NCI-H460 (cell line): ENCODE measurements around the gene FOXD1. TPM values are rescaled to one million over a fixed set of nuclear protein-coding genes. Genes with fewer than 3 reads are reported as not detected.

Source experiments
- DNase-seq: peaks from one replicate; pipeline ENCODE4 v3.0.0-alpha.2; 2016; ENCODE audit warnings: low read depth; ENCODE audit errors: extremely low read depth
- total RNA-seq: library from RNA; depleted of rRNA; stranded (reverse); fragments of >200 nt; shearing (Covaris generic); gene quantifications from 2 replicates; pipeline ENCODE4 v1.2.3, GENCODE V29; 2014

FOXD1 gene
- total RNA-seq, 1 experiment from 2014 or later = 16.6 TPM

DNA sequence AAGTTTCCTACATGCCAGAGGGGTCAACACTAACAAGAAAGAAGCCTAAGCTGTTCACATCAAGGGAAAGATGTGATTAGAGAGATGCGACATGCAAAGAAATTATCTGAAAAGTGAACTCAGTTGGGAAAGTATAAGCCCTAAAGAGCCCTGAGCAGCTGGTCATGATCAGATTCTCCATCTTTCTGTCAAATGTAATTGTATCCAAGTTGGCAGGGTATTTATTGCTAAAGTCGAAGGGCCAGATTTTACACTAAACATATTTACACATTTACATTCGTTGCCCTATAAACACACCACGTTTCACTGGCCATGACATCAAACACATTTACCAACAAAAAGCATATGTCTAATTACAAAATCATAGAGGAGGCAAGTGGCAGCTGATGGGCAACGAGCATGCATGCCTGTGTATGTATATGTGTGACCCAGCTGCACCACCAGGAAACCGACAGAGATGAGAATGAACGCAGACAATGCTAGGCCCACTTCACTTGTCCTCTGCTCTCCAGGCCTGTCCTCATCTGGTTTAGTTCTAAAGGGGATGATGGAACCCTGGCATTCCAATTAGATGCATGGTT lies 6.3 kb downstream of the FOXD1 start:
- no peak for DNase-seq

DNA sequence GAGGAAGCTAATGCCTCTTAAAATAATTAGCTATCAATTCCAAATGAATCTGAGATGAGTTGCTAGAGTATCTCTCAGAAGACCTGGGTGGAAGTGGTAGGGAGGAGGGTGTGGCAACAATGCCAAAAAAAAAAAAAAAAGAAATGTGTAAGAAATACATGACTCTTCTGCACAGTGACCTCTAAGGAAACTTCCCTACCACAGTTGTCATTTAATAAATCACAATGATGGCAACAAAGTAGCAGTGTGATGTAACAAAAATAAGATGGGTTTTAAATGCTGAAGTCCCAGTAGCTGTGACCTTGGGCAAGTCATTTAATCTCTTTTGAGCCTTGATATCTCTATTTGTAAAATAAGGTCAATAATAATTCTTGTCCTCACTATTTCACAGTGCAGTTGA lies 7.2 kb downstream of the FOXD1 start:
- no peak for DNase-seq

DNA sequence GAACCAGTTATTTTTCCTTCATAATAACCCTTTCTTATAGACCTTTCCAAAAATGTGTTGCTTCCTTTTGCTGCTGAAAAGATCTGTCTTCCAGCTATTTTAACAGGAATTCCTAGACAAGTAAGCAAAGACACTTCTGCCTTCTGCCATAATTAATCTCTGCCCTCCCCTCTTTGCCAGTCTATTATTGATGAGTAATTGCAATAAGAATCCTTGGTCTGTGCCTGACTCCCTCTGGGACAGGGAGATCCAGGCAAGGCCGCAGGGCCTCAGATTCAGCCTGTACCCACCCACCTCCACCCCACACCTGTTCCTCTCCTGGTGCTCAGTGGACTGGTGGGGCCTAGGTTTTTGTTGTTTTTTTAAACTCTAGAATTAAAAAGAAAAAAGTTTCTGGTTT lies 8.3 kb downstream of the FOXD1 start:
- no peak for DNase-seq

DNA sequence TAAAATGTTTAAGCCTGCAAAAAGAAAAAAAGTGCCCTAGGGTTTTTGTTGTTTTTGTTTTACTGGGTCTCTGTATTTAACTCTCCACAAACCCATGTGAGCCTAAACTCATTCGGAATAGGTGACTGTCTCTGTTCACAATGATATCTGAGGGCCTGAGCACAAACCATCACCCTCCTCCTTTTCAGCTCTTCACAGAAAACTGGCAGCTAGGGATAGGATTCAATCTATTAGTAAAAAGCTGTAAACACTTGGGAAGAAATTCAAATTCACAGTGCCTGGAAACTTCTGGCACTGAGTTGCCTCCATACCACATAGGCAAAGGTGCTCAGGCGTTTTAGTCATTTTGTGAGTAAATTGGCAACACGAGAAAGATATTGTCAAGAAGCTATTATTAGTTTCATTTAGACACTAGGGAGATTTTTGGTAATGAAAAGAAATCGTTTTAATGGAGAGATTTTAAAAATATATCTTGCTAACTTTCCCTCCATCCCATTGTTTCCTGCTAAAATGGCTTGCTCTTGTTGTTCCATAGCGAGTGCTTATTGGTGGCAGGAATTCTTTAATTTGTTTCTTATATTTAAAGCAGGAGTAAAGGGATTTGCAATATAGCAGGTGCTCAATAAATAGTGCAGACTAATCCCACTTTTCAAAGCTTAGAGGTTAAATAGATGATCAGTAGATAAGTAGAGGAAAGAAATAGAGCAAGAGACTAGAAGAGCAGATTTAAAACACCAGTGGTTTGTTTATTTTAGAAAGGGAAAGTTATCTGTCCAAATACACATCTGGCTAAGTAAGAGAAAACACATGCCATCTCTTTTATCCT lies 9.7 kb downstream of the FOXD1 start:
- DNase-seq = no peak

DNA sequence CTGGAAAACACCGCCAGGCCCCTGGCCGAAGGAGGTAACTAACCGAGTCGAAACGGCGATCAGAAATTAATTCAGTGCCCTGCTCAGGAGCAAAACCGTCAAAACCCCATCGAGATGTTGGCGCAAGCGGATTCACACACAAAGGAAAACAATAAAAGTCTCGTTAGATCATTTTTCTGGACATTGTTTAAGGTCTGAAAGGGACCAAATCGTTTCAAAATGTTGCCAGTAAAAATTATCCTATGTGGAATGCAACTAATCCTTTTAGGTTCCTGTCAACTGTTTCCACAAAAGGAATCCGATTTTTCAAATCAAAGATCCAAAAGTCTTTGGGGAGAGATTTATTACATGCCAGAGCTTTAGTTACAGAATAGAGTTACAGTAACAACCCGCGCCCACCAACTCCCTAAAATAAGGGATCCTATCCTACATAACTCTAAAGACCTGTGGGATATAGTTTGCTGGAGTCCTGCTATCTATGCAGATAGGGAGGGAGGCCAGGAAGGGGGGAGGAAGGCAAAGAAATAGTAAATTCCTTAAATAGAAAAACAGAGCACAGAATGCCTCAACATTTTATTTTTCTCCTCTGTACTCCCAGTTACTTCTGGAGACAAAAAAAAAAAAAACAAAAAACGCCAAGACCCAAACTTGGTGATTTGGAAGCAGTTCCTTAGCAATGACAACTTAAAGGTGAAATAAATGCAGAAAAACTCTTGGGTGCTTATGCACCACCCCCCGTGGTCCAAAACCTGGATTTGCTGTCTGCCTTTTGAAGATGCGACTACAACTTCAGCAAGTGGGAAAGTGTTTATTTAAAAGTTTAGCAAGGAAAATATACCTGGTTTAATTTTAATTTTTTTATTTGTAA lies 10.6 kb downstream of the FOXD1 start:
- no peak for DNase-seq

DNA sequence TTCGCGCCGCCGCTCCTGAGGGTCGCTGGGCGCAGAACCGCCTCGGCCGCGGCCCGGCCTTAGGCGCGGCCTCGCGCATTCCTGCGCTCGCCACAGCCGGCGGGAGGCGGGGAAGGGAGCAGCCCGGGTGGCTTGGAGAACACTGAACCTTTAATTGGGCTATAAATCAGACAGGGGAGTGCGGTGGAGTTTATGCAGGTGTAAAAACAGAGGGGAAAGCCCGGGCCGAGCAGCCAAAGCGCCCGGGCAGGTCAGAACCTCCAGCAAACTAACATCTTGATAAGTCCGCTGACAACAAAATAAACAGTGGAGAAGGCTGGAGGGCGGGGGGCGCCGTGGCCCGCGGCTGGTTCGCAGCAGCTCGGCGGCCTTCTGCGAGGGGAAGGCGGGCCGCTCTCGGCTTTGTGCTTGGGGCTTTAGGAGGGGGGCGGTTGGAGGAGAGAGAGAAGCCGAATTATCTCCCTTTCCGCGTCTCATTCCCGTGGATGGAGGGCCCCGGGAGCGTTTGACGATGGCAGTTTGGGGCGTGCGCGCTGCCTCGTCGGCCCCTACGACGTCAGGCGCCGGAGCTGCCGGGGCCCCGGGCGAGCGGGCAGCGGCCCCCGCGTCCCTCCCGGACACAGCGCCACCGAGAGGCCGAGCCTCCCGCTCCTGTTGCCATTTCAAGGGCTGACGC lies 11.3 kb downstream of the FOXD1 start:
- DNase-seq = no peak

DNA sequence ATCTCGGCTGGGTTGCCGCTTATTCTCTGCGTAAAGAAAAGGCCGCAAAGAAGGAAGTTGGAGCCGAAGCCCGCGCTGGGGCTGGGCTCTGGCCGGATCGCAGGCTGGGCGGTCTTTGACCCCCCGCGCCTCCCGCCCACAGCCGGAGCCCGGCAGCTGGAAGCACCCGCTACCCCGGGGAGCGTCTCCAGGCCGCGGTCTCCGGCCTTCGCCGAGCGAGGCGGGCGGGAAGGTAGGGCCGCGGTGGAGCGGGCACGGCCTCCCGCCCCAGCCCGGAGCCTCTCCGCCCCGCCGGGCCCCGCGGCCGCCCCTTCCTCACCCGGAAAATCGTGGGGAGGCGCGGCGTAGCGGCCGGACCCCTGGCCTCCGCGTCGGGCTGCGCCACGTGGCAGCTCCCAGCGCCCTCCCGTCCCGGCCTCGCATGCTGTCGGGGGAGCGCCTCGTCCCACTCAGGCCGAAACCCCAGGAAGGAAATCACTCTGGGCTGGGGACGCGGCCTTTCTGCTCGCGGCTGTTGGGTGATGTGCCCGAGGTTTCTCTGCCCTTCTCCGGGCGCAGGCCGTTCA lies 12.0 kb downstream of the FOXD1 start:
- no peak for DNase-seq

DNA sequence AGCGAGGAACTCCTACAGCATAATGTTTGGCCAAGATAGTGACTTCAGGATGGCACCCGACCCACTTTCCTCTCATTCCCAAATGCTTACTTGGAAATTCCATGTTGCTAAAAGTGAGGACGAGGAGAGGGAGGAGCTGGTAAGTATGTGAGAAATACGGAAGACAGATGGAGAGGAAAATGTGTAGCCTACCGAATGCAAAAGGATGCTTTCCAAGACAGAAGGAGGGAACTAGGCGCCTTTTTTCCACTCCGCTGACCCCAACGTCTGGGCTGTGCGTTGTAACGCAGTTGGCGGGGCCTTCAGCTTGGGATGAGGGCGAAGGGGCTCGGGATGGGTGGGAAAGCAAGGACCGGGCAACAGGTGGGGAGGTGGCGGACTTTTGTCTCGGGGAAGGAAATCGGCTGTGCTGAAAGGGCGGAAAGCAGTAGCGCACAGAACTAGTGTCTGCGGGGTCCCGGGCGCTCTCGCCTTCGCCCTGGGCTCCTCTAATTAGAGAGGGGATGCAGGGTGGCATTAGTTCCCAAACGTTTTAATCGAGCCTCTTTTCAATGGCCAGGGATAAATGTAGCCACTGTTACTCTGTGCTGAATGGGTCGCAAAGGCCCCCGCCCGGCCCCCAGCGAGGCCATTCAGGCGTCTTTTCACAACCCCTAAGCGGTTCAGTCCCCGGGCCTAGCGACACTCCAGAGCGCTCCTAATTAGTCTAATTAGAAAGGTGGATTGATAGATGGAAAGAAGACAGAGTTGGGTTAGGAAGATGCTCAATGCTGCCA lies 12.6 kb downstream of the FOXD1 start:
- DNase-seq = no peak

DNA sequence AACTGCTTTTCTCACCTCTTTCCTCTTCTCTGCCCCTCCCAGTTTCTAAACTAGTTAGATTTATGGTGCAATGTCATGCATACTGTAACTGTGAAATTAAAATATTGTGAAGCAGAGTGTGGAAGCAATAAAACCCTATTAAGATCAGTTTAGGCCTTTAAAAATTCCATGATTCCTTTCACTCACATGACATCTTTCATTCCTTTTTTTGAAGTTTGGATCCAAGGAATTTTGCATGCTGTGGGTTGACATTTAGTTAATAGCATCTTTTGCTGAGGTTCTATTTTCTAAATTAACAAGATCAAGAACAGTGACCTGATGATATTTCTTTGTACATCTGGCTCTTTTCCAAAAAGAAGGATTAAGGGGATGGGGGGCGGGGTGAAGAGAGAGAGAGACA lies 13.7 kb downstream of the FOXD1 start:
- DNase-seq = no peak

DNA sequence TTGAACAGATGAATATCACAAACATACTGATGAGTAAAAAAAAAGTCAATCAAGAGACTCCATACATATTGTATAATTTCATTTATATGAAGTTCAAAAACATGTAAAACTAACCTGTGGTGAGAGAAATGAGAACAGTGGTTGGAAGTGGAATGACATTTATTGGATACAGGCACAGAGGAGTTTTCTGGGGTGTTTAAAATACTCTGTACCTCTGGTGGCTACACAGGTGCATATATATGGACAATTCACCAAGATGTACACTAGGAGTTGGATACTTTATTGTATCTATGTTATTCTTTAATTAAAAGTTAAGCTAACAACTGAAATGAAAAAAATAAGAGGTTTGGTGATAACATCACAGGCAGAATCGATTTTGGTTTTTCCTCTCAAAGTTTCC lies 14.1 kb downstream of the FOXD1 start:
- DNase-seq = no peak

DNA sequence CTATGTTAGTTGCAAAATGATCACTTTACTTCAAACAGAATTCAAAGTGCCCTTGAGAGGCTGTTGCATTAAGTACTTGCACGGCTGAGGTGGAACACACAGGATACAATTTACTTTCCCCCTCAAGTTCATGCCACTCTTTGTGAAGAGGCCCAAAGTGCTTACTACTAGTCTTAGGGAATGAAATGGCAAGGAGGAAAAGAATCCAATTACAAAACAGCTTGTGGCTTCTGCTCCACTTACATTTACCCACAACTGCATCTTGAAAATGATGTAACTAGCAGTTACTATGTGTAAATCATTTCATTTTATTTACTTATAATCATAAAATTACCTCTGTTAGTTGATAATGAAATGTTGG lies 14.6 kb downstream of the FOXD1 start:
- DNase-seq = no peak

DNA sequence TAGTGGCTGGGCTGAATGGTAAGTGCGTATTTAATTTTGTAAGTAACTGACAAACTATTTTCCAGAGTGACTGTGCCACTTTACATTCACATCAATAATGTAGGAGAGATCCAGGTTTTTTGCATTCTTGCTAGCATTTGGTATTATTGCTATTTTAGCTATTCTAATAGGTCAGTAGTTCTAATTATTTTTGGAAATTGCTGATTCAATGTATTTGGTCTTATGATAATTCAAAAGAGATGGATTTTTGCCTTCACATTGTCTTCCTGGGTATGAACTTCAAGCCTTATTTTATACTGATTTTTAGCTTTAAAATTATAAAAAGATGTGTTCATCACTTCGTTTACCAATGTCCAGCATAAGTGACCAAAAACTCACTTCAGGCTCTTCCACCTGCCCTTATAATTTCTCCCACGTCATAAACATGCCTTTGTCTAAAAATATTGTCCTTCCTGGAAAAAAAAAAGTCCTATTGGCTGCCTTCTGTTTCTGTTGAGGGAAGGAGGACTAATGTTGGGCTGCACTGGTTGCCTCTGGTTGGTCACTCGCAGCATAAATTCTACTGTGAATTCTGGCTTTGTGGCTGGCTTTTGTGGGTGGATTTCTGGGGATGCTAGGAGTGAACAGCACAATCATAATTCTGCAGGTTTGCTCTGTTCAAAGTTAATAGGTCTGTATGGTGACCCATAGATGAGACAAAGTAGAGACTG lies 15.2 kb downstream of the FOXD1 start:
- DNase-seq = no peak

DNA sequence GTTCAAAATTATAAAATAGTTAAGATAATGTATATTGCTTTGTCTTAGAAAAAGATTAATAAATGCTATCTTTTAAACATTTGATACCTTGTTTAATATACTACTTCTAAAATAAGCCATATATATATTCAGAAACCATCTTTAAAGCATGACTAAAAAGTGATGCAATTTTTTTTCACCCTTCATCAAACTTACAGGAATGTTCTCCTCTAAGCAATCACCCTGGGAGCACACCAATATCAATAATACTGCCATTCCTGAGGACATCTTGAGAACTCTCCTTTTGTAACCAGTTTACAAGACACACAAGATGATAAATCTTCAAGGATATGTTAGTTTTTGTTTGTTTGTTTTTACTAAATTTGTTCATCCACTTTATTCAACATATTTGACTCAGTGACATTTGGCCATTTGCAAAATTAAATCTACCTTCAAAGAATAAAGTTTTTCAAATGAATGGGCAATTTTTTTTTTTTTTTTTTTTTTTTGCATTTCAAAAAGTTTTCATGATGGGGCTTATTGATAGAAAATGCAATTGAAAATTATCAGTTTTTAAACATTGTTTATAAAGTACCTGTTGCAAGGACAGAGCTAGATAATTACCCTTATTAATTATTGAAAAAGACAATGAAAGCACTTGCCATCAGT lies 17.2 kb downstream of the FOXD1 start:
- no peak for DNase-seq

DNA sequence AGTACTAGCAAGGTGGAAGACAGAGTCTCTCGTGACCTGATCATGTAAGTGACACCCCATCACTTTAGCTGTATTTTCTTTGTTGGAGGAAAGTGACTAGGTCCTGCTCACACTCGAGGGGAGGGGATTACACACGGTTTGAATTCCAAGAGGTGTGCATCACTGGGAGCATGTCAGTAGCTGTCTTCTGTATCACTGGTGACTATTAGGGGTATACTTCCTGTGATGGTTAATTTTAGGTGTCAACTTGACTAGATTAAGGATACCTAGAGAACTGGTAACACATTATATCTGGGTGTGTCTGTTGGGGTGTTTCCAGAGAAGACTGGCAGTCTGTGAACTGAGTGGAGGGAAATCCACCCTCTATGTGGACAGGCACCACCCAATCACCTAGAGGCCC lies 22.5 kb downstream of the FOXD1 start:
- DNase-seq = no peak

DNA sequence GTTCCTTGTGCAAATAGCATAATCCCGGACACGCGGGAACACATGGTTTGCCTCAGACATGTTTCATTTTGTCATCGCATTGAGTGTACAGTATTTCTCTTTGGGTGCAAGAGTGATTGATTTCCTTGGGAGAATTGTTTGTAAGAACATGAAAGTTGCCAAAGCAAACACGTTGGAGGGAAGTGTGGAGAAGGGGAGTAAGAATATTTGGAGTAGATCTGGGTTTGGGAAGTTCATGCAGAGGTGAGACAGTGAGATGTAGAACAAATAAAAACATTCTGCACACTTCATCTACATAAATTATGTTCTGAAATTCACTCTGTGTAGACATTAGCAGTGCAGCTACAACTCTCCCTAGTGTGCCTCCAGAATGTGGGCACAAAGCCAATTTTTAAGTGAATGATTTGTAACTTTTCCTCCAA lies 24.0 kb downstream of the FOXD1 start:
- no peak for DNase-seq

DNA sequence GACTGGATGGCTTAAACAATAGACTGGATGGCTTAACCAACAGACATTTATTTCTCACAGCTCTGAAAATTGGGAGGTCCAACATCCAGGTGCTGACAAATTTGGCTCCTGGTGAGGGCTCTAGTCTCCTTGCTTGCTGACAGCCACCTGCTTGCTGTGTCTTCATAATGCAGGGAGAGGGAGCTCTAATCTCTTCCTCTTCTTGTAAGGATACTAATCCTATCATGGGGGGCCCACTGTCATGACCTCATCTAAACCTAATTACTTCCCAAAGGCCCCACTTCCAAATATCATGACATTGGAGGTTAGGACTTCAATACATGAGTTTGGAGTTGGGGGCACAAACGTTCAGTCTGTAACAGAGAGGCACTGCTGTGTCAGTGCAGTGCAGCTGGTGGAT lies 26.4 kb downstream of the FOXD1 start:
- no peak for DNase-seq

DNA sequence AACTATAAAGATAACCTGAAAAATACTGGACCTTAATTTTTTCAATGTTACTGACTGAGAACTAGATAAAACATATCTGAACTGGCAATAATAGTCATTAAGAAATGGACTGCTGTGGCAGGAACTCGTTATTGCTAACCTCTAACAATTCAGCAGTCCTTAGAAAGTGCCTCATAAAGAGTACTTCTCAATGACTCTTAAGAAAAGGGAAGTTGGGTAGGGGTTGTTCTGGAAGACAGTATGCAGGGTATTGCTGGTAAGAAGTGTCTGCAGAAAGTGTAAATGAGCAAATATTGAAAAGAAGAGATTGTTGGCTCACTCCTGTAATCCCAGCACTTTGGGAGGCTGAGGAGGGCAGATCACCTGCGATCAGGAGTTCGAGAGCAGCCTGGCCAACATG lies 27.9 kb downstream of the FOXD1 start:
- DNase-seq = no peak

DNA sequence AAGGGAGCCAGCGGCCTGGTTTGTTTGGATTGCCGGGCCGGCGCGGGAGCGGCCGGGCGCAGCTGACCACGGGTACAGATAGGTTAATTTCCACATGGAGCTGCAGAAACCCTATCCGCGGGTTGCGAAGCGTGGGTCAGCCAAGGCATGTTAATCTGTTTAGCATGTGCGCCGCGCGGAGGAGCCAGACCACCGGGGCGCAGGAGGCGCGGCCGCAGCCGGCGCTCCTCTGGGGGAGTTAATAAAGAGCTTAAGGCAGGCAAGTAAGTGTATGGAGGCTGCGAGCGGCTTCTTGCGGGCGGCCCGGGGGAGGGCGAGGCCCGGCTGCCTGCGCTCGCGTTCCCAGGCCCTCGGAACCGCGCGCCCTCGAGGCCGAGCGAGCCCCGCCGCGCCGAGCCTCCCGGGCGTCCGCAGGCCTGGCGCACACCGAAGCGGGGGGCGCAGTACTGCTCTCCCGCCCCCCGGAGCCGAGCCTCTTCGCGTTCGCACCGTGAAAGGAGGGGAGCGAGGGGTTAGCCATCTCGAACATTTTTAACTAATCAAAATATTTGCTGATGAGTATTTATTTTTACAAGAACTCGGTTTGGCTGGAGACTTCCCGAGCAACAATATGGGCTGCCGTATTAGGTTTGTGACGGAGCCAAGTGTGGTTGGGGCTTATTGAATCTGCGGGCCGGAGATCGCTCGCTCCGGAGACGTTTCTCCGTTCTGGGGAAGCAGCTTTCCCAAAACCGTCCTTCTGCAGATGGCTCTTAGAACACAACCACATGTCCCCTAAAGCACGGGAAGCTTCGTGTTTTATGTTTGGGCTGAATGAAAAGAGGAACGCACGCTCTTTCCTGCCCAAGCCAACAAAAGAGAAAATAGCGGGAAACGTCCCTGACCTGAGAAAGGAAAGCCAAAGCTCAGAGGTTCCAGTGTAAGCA lies 28.8 kb downstream of the FOXD1 start:
- DNase-seq = no peak
